WTC11 (cell line): ENCODE measurements around the gene CDYL. TPM values are rescaled to one million over a fixed set of nuclear protein-coding genes. Genes with fewer than 3 reads are reported as not detected.

Experiments
- ATF3 ChIP-seq: sonication (generic); formaldehyde crosslinking; conservative IDR thresholded peaks from 2 replicates; pipeline ENCODE4 v1.8.1; 2022; ENCODE audit warnings: mild to moderate bottlenecking, missing genetic modification reagents
- CDX4 ChIP-seq: fragments of 250-450 bp; sonication (Bioruptor Pico); IDR thresholded peaks from 2 replicates; pipeline ENCODE4 v1.9.0; 2021; ENCODE audit warnings: moderate library complexity, mild to moderate bottlenecking, inconsistent platforms, borderline replicate concordance
- E2F1 ChIP-seq: sonication (generic); formaldehyde crosslinking; IDR thresholded peaks from 2 replicates; pipeline ENCODE4 v1.8.0; 2022; ENCODE audit warnings: mild to moderate bottlenecking, missing genetic modification reagents
- E2F4 ChIP-seq: sonication (generic); formaldehyde crosslinking; IDR thresholded peaks from 2 replicates; pipeline ENCODE4 v1.8.1; 2022; ENCODE audit warnings: low read depth, mild to moderate bottlenecking, moderate library complexity, missing genetic modification reagents, borderline replicate concordance
- EMX1 ChIP-seq: fragments of 250-450 bp; sonication (Bioruptor Pico); IDR thresholded peaks from 2 replicates; pipeline ENCODE4 v1.8.0; 2021; ENCODE audit warnings: mild to moderate bottlenecking
- ERG ChIP-seq: fragments of 250-450 bp; sonication (Bioruptor Pico); IDR thresholded peaks from 2 replicates; pipeline ENCODE4 v1.8.0; 2021; ENCODE audit warnings: mild to moderate bottlenecking
- ESRRA ChIP-seq: sonication (generic); formaldehyde crosslinking; IDR thresholded peaks from 2 replicates; pipeline ENCODE4 v1.8.1; 2022; ENCODE audit warnings: mild to moderate bottlenecking, missing genetic modification reagents, borderline replicate concordance
- FOXK1 ChIP-seq: sonication (generic); formaldehyde crosslinking; IDR thresholded peaks from 2 replicates; pipeline ENCODE4 v1.8.0; 2022; ENCODE audit warnings: mild to moderate bottlenecking, moderate library complexity, missing genetic modification reagents
- FOXP1 ChIP-seq: sonication (generic); formaldehyde crosslinking; IDR thresholded peaks from 2 replicates; pipeline ENCODE4 v1.8.0; 2022; ENCODE audit warnings: missing genetic modification reagents, mild to moderate bottlenecking, moderate library complexity, borderline replicate concordance
- GRHL2 ChIP-seq: fragments of 250-450 bp; sonication (Bioruptor Pico); IDR thresholded peaks from 2 replicates; pipeline ENCODE4 v1.8.0; 2022; ENCODE audit warnings: mild to moderate bottlenecking, moderate library complexity; ENCODE audit not compliant: insufficient replicate concordance, severe bottlenecking
- GTF2I ChIP-seq: fragments of 250-450 bp; sonication (Bioruptor Pico); conservative IDR thresholded peaks from 2 replicates; pipeline ENCODE4 v1.4.0; 2021; ENCODE audit warnings: mild to moderate bottlenecking
- HMGA2 ChIP-seq: fragments of 250-450 bp; sonication (Bioruptor Pico); IDR thresholded peaks from 2 replicates; pipeline ENCODE4 v1.4.0; 2021; ENCODE audit warnings: mild to moderate bottlenecking, moderate library complexity
- JAZF1 ChIP-seq: fragments of 250-450 bp; sonication (Bioruptor Pico); IDR thresholded peaks from 2 replicates; pipeline ENCODE4 v1.9.0; 2021; ENCODE audit warnings: moderate library complexity, mild to moderate bottlenecking, inconsistent platforms
- MLX ChIP-seq: sonication (generic); formaldehyde crosslinking; IDR thresholded peaks from 2 replicates; pipeline ENCODE4 v1.8.1; 2023; ENCODE audit warnings: mild to moderate bottlenecking, missing genetic modification reagents, moderate library complexity
- MXD4 ChIP-seq: fragments of 250-450 bp; sonication (Bioruptor Pico); IDR thresholded peaks from 2 replicates; pipeline ENCODE4 v1.8.0; 2021; ENCODE audit warnings: mild to moderate bottlenecking, moderate library complexity, borderline replicate concordance
- MYBL2 ChIP-seq: sonication (generic); formaldehyde crosslinking; IDR thresholded peaks from 2 replicates; pipeline ENCODE4 v1.8.1; 2023; ENCODE audit warnings: mild to moderate bottlenecking, moderate library complexity, missing genetic modification reagents
- NFATC4 ChIP-seq: fragments of 250-450 bp; sonication (Bioruptor Pico); IDR thresholded peaks from 2 replicates; pipeline ENCODE4 v1.9.0; 2021; ENCODE audit warnings: mild to moderate bottlenecking
- NR3C1 ChIP-seq: sonication (generic); formaldehyde crosslinking; conservative IDR thresholded peaks from 2 replicates; pipeline ENCODE4 v1.8.1; 2023; ENCODE audit warnings: low read depth, mild to moderate bottlenecking, missing genetic modification reagents
- PRRX2 ChIP-seq: fragments of 250-450 bp; sonication (Bioruptor Pico); IDR thresholded peaks from 2 replicates; pipeline ENCODE4 v1.8.0; 2021; ENCODE audit warnings: mild to moderate bottlenecking
- RELA ChIP-seq: sonication (generic); formaldehyde crosslinking; IDR thresholded peaks from 2 replicates; pipeline ENCODE4 v1.8.1; 2022; ENCODE audit warnings: missing genetic modification reagents, mild to moderate bottlenecking, borderline replicate concordance
- SMAD3 ChIP-seq: sonication (generic); formaldehyde crosslinking; IDR thresholded peaks from 2 replicates; pipeline ENCODE4 v1.8.0; 2022; ENCODE audit warnings: missing genetic modification reagents, mild to moderate bottlenecking, borderline replicate concordance
- TEAD1 ChIP-seq: sonication (generic); formaldehyde crosslinking; IDR thresholded peaks from 2 replicates; pipeline ENCODE4 v1.8.0; 2022; ENCODE audit warnings: mild to moderate bottlenecking, missing genetic modification reagents
- USF2 ChIP-seq: sonication (generic); formaldehyde crosslinking; IDR thresholded peaks from 2 replicates; pipeline ENCODE4 v1.8.1; 2023; ENCODE audit warnings: mild to moderate bottlenecking, missing genetic modification reagents, moderate library complexity
- ZNF121 ChIP-seq: sonication (generic); formaldehyde crosslinking; IDR thresholded peaks from 2 replicates; pipeline ENCODE4 v1.8.0; 2023; ENCODE audit warnings: missing genetic modification reagents
- ZNF232 ChIP-seq: sonication (generic); formaldehyde crosslinking; IDR thresholded peaks from 2 replicates; pipeline ENCODE4 v1.8.0; 2022; ENCODE audit warnings: mild to moderate bottlenecking, missing genetic modification reagents
- ZNF281 ChIP-seq: sonication (generic); formaldehyde crosslinking; IDR thresholded peaks from 2 replicates; pipeline ENCODE4 v1.8.0; 2023; ENCODE audit warnings: mild to moderate bottlenecking, missing genetic modification reagents
- ZNF671 ChIP-seq: fragments of 250-450 bp; sonication (Bioruptor Pico); IDR thresholded peaks from 2 replicates; pipeline ENCODE4 v1.8.0; 2021; ENCODE audit warnings: mild to moderate bottlenecking
- ZSCAN18 ChIP-seq: fragments of 250-450 bp; sonication (Bioruptor Pico); IDR thresholded peaks from 2 replicates; pipeline ENCODE4 v2.1.2; 2022; ENCODE audit warnings: mild to moderate bottlenecking, moderate library complexity
- total RNA-seq: library from RNA; stranded (reverse); gene quantifications from 3 replicates; pipeline ENCODE4 v1.2.3, GENCODE V29; 2021

The CDYL gene
- total RNA-seq, 1 experiment from 2014 or later: 92.0 TPM

GRCh38 chr6:4775494-4776130 is 592 bp upstream of the CDYL start (continued):
- TF ChIP-seq E2F1 (CRISPR knock-in tag): no peak
- no peak for TF ChIP-seq RELA
- no peak for TF ChIP-seq GRHL2
- no peak for TF ChIP-seq E2F4 (CRISPR knock-in tag)
- TF ChIP-seq ERG (CRISPR knock-in tag): no peak
- TF ChIP-seq ATF3 (CRISPR knock-in tag): no peak
- TF ChIP-seq MLX (CRISPR knock-in tag): no peak
- TF ChIP-seq TEAD1 (CRISPR knock-in tag): no peak
- no peak; the same call in 1 of the 2 replicates for TF ChIP-seq NR3C1
- no peak for TF ChIP-seq JAZF1 (CRISPR knock-in tag)
- TF ChIP-seq EMX1 (CRISPR knock-in tag): no peak
- no peak for TF ChIP-seq ZNF232 (CRISPR knock-in tag)
- no peak for TF ChIP-seq SMAD3 (CRISPR knock-in tag)
- no peak for TF ChIP-seq ZNF671 (CRISPR knock-in tag)
- no peak for TF ChIP-seq ZNF121 (CRISPR knock-in tag)
- no peak for TF ChIP-seq ZSCAN18 (CRISPR knock-in tag)
- no peak for TF ChIP-seq ESRRA (CRISPR knock-in tag)
- TF ChIP-seq ZNF281 (CRISPR knock-in tag): no peak
- TF ChIP-seq CDX4 (CRISPR knock-in tag): no peak
- no peak for TF ChIP-seq MXD4 (CRISPR knock-in tag)
- no peak for TF ChIP-seq NFATC4
- TF ChIP-seq PRRX2 (CRISPR knock-in tag): no peak
- no peak for TF ChIP-seq GTF2I (CRISPR knock-in tag)
- no peak for TF ChIP-seq USF2 (CRISPR knock-in tag)
- TF ChIP-seq MYBL2 (CRISPR knock-in tag): peak; percentile 72; the same call in 1 of the 2 replicates
- no peak for TF ChIP-seq HMGA2
- TF ChIP-seq FOXP1 (CRISPR knock-in tag): peak; percentile 88; the same call in 1 of the 2 replicates
- peak; percentile 53; the same call in 1 of the 2 replicates for TF ChIP-seq FOXK1 (CRISPR knock-in tag)
